Kasumi-1 (cell line): Measurements from ENCODE around the gene UBAC2.

Experiments used
- DNase-seq, 2 experiments: peaks; one replicate each; lab custom pipeline; 2025; lab: John Stamatoyannopoulos, UW

UBAC2 gene

DNA sequence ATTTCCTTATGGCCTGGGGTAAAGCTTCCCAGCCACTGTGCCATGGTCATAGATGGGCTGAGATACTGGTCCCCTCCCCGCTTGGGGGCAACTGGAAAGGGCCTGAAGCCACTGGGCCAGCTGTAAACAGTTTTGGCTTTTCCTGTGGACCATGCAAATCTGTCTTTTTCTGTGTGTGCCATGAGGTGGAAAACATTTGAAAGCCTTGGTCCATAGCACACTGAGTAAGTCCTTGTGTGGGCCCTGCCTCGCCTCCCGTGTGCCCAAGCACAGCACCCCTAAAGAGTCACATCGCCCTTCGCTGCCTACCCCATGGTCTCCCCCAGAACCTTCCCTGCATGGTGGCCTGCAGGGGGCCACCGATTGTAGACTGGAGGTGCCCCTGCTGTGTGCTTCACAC, 158.9 kb downstream of the UBAC2 start:
- DNase-seq: no peak

DNA sequence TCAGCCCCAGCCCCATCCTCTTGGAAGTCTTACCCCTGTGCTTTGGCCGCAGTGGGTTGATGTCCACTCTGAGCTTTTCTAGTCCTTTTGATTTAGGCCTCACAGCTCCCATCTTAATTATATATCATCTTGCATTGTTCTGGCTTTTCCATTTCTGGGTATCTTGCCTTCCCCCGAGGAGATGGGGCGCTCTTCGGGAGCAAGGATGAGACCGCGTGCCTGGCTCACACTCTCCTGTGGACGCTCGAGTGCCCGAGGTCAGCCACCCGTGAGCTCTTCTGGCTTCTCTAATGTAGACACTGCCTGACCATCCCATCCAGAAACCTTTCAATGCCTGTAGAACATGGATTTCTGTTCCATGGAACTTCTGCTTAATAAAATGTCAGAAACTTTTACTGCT, 160.0 kb downstream of the UBAC2 start:
- DNase-seq: no peak

DNA sequence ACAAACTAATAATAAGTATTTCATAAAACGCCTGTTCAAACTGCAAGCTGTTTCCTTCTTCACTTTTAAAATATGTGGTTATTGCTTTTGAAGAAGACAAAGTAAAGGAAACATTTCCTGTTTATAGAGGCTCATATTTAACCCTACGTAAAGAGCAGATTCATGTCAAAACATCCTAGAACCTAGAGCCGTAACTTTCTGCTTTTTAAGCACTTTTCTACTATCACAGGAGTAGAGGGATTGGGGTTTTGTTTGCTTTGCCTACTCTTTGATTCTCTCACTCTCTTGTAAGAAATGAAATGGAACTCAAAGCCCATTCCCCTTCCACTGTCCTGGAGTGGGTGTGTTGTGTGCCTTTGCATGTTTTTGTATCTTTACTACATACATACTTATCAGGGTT, 160.5 kb downstream of the UBAC2 start:
- no peak for DNase-seq

GRCh38 chr13:99362362-99362761, 161.7 kb downstream of the UBAC2 start:
- DNase-seq: no peak

DNA sequence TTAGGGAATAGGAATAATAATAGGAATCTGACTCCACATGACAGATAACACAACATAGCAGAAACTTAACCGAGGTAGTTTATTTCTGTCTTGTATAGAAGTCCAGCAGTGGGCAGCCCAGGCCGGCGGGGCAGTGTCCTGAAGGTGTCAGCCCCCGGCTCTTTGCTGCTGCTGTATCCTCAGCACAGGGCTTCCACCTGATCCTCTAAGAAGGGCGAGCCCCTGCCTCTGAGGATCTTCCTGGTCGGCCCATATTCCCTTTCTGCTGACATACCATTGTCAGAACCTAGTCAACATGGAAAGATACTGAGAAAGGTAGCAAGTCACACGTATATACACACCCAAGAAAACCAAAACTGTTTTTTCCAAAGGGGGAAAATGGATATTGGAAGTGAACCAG, 162.7 kb downstream of the UBAC2 start:
- DNase-seq: no peak

GRCh38 chr13:99363949-99364348, 163.3 kb downstream of the UBAC2 start:
- no peak for DNase-seq

GRCh38 chr13:99366075-99366987, 165.7 kb downstream of the UBAC2 start:
- no peak for DNase-seq

DNA sequence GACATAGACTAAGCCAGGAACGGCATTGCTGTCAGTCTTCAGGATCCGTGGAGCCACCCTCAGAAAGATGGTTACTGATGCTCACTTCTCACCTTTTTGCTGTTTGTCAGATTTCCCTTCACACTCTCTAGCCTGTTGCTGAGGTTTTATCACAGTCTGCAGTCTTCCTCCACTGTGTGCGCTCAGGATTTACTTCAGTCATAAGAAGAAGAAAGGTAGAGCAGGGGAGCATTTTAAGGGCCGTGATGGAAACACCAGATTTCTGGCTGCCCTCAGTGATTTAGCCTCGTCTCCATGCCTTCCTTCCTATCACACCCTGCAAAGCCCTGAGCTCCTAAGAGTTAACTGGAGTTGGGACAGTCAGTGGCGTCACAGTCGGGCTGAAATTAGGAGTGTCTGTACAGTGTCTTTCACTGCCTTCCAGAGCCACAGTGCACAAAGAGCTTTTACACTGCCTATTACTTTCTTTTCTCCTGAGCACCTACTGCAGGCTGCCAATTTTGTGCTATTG, 166.5 kb downstream of the UBAC2 start:
- no peak for DNase-seq

DNA sequence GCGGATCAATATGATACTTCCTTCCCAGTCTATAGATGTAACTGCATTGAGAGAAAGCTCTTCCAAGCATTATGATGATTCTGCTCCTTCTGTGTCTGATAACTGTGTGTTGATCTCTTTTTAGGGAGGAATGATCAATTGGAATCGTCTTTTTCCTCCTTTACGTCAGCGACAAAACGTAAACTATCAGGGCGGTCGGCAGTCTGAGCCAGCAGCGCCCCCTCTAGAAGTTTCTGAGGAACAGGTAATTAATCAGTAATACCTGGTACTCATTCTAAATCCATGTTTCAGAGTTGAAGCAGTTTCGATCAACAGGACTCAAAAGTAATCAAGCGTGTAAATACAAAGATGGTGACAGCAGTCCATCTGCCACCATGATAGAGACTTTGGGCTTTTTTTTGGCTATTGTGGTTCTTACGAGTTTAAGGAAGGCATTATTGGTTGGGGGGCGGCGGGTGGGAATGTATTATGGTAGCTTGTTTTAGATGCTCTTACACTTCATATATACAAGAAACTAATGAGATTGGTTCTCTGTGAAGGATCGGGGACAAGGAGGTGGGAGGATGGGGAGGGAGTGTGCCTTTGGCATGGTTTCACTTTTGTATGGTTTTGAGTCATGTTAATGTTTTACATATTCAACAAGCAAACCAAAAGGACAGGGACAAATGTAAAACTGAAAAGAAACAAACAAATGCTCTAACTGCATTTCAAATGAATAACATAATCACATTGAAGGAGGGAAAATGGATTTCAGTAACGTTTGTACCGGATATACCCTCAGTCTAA, 167.2 kb downstream of the UBAC2 start:
- DNase-seq: no peak

- no peak for DNase-seq
Observed at GRCh38 chr13:99370481-99371275, 170.0 kb downstream of the UBAC2 start.

GRCh38 chr13:99371956-99372355, 171.3 kb downstream of the UBAC2 start:
- peak; percentile 87 to 91 for DNase-seq

GRCh38 chr13:99373436-99373835, 172.8 kb downstream of the UBAC2 start:
- DNase-seq: no peak

DNA sequence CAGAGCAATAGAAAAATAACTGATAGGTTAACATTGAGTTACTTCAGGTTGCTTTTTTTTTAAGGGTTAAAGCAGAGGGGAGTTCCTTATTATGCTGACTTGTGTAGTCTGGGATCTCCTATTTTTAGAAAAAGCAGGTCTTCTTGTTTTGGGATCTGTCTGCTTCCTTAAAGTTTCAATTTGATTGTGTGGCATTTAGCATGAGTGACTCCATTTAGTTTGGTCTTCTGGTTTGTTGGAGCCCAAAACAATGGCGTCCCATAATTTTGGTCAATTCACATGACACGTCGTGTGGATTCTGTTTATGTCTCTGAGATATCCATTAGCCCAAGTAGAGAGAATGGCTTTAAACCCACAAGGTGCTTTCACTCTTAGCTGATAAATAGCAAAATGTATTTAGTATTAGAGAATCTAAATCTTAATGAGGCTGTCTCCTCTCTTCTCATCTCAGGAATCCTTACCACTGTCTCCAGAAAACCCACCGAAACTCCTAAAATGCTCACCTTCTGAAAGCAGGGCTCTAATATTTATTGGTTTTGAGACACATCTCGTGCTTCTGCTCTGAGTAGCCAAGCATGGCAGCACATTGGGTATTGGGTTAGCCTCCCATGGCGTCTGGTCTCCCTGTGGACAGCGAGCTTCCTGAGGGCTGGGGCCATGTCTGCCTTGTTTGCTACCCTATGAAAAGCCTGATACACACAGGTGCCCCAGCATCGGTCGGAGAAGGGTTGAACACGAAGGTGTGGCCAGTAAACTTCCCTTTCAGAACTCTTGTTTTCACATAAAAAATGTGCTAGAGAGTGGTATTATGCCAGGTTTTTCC, 173.7 kb downstream of the UBAC2 start:
- DNase-seq: no peak

DNA sequence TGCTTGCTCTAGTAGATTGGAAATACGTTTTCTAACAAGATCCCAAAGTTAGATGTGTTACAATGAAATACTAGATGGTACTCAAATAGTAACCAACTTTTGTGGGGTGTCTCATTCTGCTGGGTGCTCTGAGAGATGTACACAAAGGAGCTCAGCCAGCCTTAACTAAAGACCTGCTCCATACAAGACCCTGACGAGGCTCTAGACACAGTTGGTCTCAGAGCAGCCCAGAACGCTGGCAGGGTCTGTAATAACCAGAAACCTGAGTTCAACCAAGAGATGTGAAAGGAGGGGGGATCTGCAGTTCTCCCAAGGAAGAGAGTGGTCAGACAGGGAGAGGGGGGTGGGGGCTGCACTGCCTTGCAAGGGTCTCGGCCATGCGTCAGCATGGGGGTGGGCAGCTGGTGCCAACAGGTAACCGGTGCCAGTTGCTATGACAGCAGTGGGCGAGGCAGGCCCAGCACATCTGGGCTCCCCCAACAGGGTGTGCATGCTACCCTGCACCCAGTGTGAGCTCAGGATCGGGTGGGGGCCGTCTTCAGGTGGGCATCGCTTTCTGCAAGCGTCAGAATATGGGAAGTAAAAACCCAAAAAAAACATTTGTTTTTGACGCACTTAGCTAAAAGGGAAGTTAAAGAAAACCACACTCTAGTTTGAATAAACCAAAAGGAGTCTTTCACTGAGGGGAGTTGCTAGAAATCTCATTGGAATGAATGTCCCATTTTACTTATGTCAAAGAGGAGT, 174.5 kb downstream of the UBAC2 start:
- DNase-seq: peak; percentile 75 to 82

GRCh38 chr13:99375738-99376080, 175.1 kb downstream of the UBAC2 start:
- no peak for DNase-seq

DNA sequence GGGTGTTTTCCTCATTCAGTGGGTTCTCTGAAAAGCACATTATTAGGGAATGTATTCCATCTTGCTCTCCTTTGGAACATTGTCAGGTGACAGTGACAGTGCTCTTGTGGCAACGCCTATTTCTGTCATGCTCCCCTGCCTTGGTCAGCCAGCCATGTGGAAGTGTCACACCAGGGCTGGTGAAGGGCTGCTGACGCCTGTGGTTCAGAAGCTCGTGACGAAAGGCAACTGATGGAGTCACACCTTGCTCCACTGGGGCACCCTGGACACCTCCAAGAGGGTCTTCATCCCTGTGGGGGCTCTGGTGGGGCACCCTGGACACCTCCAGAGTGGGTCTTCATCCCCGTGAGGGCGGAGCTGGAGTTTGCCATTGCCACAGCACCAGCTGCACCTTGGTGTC, 175.5 kb downstream of the UBAC2 start:
- no peak for DNase-seq

DNA sequence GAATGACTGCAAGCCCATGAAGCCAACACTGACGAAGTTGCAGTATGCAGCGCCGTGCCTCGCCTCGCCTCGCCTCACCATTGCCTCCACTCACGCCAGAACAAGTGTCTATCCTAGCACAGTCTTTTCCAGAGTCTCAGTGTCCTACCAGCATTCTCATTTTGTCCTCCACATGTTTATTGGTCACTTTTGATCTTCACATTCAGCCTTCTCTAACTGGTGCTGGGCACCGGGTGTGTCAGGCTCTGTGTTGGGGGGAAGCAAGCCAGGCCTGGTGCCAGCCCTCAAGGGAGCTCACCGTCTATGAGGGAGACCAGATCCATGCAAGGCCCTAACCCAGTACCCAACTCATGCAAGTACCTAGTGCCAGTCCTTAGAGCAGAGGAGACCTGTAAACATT, 176.3 kb downstream of the UBAC2 start:
- no peak for DNase-seq

- DNase-seq: no peak
Observed at GRCh38 chr13:99377641-99378040, 177.0 kb downstream of the UBAC2 start.

DNA sequence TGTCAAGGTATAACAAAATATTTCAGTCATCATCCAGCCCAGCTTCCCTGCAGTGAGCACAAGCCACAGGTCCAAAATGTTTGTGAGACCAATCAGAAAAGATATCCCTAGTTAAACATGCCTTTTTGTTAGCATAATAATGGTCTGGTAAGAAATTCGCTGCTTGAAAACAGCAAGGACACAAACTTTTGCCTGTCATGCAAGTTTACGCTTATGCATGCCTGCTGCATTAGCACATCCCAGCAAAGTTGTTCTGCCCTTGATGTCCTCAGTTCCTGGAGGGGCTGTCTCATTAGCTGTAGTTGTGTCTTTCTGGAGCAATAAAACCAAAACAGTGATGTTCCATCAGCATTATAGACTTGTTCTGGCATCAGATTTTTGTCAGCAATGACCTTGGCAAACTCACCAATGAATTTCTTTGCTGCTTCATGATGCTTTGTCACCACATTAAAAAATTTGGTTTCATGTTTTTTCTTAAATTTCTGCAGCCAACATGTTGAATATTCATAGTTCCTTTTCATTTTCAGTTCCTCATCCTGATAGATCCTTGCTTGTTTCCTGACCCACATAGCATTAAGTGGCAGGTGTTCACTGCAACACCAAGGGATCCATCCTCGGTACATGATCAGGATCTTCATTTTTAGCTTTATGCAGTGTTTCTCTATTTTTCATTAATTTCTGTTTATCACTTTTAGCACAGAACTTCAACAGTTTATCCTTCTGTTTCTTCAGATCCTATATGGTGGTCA, 178.5 kb downstream of the UBAC2 start:
- DNase-seq: no peak
